ENCODE results near the gene NDUFA8.

DNA sequence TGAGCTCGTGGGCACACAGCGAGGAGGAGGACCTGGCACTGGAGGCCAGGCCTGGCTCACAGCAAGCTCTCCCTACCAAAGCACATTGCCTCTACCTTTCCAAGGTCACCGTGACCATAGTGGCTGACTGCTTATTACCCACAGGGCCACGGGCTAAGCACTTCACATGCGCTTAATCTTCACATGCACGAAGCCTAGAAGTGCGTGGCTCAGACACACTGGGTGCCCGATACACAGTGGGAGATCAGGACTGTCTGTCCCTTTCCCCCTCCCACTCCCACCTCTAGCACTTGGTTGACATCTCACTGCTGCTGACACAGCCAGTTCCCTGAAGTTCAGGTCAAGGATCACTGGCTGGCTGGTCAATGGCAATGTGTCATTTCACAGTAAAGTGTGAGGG lies 45.6 kb upstream of the NDUFA8 start:
- TF ChIP-seq, protein P1, sequence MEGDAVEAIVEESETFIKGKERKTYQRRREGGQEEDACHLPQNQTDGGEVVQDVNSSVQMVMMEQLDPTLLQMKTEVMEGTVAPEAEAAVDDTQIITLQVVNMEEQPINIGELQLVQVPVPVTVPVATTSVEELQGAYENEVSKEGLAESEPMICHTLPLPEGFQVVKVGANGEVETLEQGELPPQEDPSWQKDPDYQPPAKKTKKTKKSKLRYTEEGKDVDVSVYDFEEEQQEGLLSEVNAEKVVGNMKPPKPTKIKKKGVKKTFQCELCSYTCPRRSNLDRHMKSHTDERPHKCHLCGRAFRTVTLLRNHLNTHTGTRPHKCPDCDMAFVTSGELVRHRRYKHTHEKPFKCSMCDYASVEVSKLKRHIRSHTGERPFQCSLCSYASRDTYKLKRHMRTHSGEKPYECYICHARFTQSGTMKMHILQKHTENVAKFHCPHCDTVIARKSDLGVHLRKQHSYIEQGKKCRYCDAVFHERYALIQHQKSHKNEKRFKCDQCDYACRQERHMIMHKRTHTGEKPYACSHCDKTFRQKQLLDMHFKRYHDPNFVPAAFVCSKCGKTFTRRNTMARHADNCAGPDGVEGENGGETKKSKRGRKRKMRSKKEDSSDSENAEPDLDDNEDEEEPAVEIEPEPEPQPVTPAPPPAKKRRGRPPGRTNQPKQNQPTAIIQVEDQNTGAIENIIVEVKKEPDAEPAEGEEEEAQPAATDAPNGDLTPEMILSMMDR (IDR thresholded peaks at IDR 0.05), result no peak
- TF ChIP-seq ESRRA (CRISPR knock-in tag; IDR thresholded peaks at IDR 0.05; ENCODE audit: borderline replicate concordance) (no peak), ZNF416 (CRISPR knock-in tag; IDR thresholded peaks at IDR 0.05) (no peak), NFYB (CRISPR knock-in tag; conservative IDR thresholded peaks at IDR 0.05; ENCODE audit: low read depth) (no peak), PRRX2 (CRISPR knock-in tag; IDR thresholded peaks at IDR 0.05) (no peak), NFE2L1 (CRISPR knock-in tag; IDR thresholded peaks at IDR 0.05) (no peak), CREB1 (CRISPR knock-in tag; IDR thresholded peaks at IDR 0.05) (no peak), ATF1 (CRISPR knock-in tag; IDR thresholded peaks at IDR 0.05) (no peak), SMAD4 (CRISPR knock-in tag; IDR thresholded peaks at IDR 0.05) (no peak)
- TF ChIP-seq, protein P2, sequence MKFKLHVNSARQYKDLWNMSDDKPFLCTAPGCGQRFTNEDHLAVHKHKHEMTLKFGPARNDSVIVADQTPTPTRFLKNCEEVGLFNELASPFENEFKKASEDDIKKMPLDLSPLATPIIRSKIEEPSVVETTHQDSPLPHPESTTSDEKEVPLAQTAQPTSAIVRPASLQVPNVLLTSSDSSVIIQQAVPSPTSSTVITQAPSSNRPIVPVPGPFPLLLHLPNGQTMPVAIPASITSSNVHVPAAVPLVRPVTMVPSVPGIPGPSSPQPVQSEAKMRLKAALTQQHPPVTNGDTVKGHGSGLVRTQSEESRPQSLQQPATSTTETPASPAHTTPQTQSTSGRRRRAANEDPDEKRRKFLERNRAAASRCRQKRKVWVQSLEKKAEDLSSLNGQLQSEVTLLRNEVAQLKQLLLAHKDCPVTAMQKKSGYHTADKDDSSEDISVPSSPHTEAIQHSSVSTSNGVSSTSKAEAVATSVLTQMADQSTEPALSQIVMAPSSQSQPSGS (CRISPR knock-in tag; IDR thresholded peaks at IDR 0.05; ENCODE audit: borderline replicate concordance, low read depth), result no peak
- TF ChIP-seq, protein P3, sequence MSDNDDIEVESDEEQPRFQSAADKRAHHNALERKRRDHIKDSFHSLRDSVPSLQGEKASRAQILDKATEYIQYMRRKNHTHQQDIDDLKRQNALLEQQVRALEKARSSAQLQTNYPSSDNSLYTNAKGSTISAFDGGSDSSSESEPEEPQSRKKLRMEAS (CRISPR knock-in tag; IDR thresholded peaks at IDR 0.05), result no peak
- TF ChIP-seq, protein P4, sequence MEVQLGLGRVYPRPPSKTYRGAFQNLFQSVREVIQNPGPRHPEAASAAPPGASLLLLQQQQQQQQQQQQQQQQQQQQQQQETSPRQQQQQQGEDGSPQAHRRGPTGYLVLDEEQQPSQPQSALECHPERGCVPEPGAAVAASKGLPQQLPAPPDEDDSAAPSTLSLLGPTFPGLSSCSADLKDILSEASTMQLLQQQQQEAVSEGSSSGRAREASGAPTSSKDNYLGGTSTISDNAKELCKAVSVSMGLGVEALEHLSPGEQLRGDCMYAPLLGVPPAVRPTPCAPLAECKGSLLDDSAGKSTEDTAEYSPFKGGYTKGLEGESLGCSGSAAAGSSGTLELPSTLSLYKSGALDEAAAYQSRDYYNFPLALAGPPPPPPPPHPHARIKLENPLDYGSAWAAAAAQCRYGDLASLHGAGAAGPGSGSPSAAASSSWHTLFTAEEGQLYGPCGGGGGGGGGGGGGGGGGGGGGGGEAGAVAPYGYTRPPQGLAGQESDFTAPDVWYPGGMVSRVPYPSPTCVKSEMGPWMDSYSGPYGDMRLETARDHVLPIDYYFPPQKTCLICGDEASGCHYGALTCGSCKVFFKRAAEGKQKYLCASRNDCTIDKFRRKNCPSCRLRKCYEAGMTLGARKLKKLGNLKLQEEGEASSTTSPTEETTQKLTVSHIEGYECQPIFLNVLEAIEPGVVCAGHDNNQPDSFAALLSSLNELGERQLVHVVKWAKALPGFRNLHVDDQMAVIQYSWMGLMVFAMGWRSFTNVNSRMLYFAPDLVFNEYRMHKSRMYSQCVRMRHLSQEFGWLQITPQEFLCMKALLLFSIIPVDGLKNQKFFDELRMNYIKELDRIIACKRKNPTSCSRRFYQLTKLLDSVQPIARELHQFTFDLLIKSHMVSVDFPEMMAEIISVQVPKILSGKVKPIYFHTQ (CRISPR knock-in tag; IDR thresholded peaks at IDR 0.05), result no peak

Measured in WTC11 (cell line).